GM13976 (cell line): Measurements from ENCODE around the gene C18orf63.

Experiments used
- DNase-seq: peaks from one replicate; pipeline ENCODE4 v3.0.0; 2012; ENCODE audit warnings: low spot score
- in situ Hi-C: fragments of 300-500 bp; cut with MboI; formaldehyde crosslinking; loops from one replicate; pipeline ENCODE4 v1.12.0; 2022; ENCODE audit warnings: low sequenced_read_pairs, mixed read lengths, inconsistent platforms; ENCODE audit not compliant: unreplicated experiment
- TF ChIP-seq, protein P1 (sequence below): IDR thresholded peaks from 2 replicates; pipeline ENCODE4 v1.5.1; 2012; ENCODE audit warnings: borderline replicate concordance, mild to moderate bottlenecking; ENCODE audit not compliant: insufficient read depth; ENCODE audit errors: extremely low read depth, missing control alignments, control extremely low read depth

Gene C18orf63

DNA sequence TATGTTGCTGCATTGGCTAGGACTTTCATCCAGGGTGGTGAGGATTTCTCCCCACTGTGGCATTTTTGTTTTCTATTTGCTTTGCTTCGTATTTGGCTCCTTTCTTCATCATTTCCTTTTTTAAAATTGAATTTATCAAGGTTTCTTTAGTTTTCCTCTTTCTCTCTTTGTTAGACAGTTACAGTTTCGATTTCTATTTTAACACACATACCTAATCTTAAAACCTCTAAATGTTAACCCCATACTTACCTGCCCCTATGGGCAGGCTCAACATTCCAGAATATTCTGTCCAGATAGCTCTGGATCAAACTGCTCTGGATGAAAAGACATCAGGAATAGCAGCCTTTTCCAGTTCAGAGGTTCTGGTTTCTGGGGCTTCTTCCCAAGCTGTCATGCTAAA is 92.2 kb downstream of the C18orf63 start:
- TF ChIP-seq, protein P1, sequence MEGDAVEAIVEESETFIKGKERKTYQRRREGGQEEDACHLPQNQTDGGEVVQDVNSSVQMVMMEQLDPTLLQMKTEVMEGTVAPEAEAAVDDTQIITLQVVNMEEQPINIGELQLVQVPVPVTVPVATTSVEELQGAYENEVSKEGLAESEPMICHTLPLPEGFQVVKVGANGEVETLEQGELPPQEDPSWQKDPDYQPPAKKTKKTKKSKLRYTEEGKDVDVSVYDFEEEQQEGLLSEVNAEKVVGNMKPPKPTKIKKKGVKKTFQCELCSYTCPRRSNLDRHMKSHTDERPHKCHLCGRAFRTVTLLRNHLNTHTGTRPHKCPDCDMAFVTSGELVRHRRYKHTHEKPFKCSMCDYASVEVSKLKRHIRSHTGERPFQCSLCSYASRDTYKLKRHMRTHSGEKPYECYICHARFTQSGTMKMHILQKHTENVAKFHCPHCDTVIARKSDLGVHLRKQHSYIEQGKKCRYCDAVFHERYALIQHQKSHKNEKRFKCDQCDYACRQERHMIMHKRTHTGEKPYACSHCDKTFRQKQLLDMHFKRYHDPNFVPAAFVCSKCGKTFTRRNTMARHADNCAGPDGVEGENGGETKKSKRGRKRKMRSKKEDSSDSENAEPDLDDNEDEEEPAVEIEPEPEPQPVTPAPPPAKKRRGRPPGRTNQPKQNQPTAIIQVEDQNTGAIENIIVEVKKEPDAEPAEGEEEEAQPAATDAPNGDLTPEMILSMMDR = no peak
- no peak for DNase-seq
- in situ Hi-C loops = no loop called here
